ENCODE results near the gene NSMCE1. TPM values are rescaled to one million over a fixed set of nuclear protein-coding genes. Genes with fewer than 3 reads are reported as not detected.

Gene NSMCE1
- total RNA-seq, 1 experiment from 2014 or later: 24.7 TPM

- DNase-seq: no peak
- H3K4me3 ChIP-seq (ENCODE audit: insufficient read depth, low read depth, low read length): no peak overlapping the region
- H3K36me3 ChIP-seq (replicated peaks; ENCODE audit: control insufficient read depth, insufficient read depth, low read length): no peaks in the 10 kb centered on the region
- H3K27me3 ChIP-seq (ENCODE audit: control insufficient read depth, insufficient read depth, low read length): no peaks in the 10 kb centered on the region
Measured at GRCh38 chr16:27188633-27189032, 79.9 kb downstream of the NSMCE1 start.

- DNase-seq: no peak
- Histone ChIP-seq H3K27me3 (ENCODE audit: control insufficient read depth, insufficient read depth, low read length) (no peaks in the 10 kb centered on the region), H3K36me3 (replicated peaks; ENCODE audit: control insufficient read depth, insufficient read depth, low read length) (no peaks in the 10 kb centered on the region), H3K4me3 (ENCODE audit: insufficient read depth, low read depth, low read length) (no peak overlapping the region)
Measured at GRCh38 chr16:27185776-27186130, 82.8 kb downstream of the NSMCE1 start.

DNA sequence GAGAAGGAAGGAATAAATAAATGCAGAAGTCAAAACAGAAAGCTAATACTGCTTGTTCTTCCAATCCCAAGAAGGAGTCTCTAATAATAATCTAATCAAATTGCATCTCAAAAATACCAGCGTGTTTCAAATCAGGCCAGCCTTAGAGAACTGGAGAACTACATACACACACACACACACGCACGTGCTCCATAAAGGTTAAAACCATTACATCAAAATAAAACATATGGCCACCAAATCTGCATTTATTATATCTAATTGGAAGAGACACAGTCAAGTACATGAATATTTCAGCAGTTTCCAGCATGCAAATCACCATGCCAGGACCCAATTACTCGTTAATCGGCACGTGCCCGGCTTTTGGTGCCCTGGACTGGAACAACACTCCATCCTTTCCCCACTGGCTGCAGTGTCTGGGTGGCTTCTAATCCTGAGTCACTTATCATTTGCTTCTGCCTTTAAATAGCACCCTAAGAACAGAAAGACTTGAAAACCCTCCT, 85.6 kb downstream of the NSMCE1 start:
- Histone ChIP-seq H3K4me3 (ENCODE audit: insufficient read depth, low read depth, low read length) (no peak overlapping the region), H3K36me3 (replicated peaks; ENCODE audit: control insufficient read depth, insufficient read depth, low read length) (no peaks in the 10 kb centered on the region), H3K27me3 (ENCODE audit: control insufficient read depth, insufficient read depth, low read length) (no peaks in the 10 kb centered on the region)
- no peak for DNase-seq

DNA sequence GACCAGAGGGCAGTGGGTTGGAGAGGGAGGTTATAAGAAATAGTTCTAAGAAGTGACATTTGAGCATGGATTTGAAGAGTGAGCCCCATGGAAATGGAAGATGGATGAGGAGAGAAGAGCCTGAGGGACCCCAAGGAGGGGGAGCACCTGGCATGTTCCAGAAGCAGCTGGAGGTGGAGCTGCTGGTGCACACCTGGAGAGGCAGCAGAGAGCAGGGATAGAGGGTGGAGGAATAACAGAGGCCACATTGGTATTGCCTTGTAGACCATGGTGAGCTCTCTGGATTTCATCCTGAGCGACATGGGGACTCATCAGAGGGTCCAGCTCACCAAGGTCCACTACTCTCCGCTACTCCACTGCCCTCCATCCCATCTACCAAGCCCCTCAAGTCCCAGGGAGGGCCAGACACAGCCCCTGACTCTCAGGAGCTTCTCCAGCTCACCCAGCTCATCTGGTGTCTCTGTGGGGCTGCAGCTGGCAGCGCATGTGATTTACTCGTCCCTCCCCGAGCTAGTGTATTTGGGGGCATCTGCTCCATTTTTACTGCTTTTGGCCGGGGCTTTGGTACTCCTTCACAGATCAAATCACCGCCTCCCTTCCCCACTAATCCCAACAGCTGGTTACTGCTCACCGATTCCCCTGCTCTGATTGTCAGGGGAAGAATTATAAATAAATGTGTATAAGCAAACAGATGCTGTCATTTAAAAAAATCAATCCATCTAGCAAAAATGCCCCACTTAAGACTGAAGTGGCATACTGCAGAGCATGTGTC, 87.4 kb downstream of the NSMCE1 start:
- DNase-seq: peak; percentile 43
- Histone ChIP-seq H3K36me3 (replicated peaks; ENCODE audit: control insufficient read depth, insufficient read depth, low read length) (no peaks in the 10 kb centered on the region), H3K27me3 (ENCODE audit: control insufficient read depth, insufficient read depth, low read length) (no peaks in the 10 kb centered on the region), H3K4me3 (ENCODE audit: insufficient read depth, low read depth, low read length) (no peak overlapping the region)

GRCh38 chr16:27179500-27180072, 89.0 kb downstream of the NSMCE1 start:
- Histone ChIP-seq H3K4me3 (ENCODE audit: insufficient read depth, low read depth, low read length) (no peak overlapping the region), H3K36me3 (replicated peaks; ENCODE audit: control insufficient read depth, insufficient read depth, low read length) (no peaks in the 10 kb centered on the region), H3K27me3 (ENCODE audit: control insufficient read depth, insufficient read depth, low read length) (no peaks in the 10 kb centered on the region)
- peak; percentile 89 for DNase-seq

DNA sequence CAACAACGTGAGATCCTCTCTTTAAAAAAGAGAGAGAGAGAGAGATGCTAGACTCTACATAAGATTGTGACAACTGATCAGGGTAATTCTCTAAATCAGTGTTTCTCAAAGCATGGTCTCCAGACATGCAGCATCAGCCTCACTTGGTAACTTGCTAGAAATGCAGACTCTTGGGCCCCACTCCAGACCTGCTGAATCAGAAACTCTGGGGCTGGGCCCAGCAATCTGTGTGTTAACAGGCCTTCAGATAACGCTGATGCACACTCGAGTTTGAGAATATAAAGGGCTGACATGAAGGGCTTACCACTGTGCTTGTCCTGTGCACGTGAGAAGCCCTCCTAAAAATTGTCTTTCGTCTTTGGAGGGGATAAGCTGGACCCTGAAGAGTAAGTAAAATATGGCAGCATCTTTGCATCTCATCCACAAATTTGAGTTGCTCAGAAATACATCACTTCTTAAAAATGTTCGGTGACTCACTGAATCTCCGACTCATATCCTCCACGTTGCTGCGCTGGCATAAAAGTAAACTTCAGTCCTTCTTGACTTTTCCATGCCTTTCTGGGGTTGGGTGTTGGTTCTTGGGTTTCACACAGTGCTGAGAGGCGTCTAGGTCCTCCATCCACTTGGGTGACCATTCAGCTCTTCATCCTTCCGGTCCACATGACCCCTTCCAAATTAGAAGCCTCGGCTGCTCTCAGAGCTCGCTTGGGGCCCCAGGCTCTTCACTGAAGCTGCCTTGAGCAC, 91.4 kb downstream of the NSMCE1 start:
- H3K4me3 ChIP-seq (ENCODE audit: insufficient read depth, low read depth, low read length): no peak overlapping the region
- DNase-seq: no peak
- no peaks in the 10 kb centered on the region for H3K27me3 ChIP-seq (ENCODE audit: control insufficient read depth, insufficient read depth, low read length)
- H3K36me3 ChIP-seq (replicated peaks; ENCODE audit: control insufficient read depth, insufficient read depth, low read length): no peaks in the 10 kb centered on the region

- DNase-seq: no peak
- Histone ChIP-seq H3K36me3 (replicated peaks; ENCODE audit: control insufficient read depth, insufficient read depth, low read length) (no peaks in the 10 kb centered on the region), H3K4me3 (ENCODE audit: insufficient read depth, low read depth, low read length) (no peak overlapping the region), H3K27me3 (ENCODE audit: control insufficient read depth, insufficient read depth, low read length) (no peaks in the 10 kb centered on the region)
Measured at GRCh38 chr16:27175888-27176287, 92.7 kb downstream of the NSMCE1 start.

Other genes starting within 250 kb of the NSMCE1 start
- 0.07 TPM in 1 of 2 replicates, not detected in the other for gene C16orf82, start 201.8 kb downstream of the NSMCE1 start, total RNA-seq (2014; rRNA removed; shearing (Covaris generic))
- 7.6 and 12.2 TPM in 2 replicates for gene KDM8, start 65.2 kb downstream of the NSMCE1 start, total RNA-seq (2014; rRNA removed; shearing (Covaris generic))
- 17.5 and 29.0 TPM in 2 replicates for gene IL4R, start 45.2 kb upstream of the NSMCE1 start, total RNA-seq (2014; rRNA removed; shearing (Covaris generic))
- 0.07 and 0.73 TPM in 2 replicates for gene IL21R, start 133.4 kb upstream of the NSMCE1 start, total RNA-seq (2014; rRNA removed; shearing (Covaris generic))